HK-2 (cell line): ENCODE measurements around the gene TOM1L2.

Source experiments
- DNase-seq: peaks from one replicate; pipeline ENCODE4 v3.0.0-alpha.2; 2018; ENCODE audit not compliant: unreplicated experiment

The TOM1L2 gene

DNA sequence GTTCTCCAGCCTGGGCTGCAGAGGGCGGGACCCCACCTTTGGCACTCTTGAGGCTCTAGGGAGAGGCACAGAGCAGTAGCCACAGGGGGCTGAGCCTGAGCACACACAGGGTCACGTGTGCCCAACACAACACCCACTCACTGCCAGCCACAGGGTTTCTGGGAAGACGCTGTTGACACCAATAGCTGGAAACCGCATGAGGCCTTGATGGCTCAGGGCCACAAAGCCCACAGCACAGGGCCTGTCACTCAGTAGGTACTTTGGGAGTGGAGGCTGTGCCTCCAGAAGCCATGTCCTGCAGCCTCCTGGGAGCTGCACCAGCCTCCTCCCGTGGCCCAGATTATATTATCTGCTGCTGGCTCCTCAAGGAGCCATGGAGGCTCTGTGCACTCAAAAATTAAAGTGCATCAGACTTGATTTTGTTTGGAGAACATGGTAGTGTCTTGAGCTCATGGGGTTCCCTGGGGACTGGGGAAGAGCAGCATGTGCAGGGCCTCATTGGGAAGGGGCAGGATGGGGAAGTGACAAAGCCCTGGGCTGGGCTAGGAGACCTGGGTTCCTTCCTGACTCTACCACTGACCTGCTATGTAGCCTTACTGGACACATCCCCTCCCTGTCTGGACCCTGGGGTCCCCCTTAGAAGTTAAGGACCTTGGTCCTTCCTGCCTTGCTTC lies 122.9 kb downstream of the TOM1L2 start:
- DNase-seq = no peak

DNA sequence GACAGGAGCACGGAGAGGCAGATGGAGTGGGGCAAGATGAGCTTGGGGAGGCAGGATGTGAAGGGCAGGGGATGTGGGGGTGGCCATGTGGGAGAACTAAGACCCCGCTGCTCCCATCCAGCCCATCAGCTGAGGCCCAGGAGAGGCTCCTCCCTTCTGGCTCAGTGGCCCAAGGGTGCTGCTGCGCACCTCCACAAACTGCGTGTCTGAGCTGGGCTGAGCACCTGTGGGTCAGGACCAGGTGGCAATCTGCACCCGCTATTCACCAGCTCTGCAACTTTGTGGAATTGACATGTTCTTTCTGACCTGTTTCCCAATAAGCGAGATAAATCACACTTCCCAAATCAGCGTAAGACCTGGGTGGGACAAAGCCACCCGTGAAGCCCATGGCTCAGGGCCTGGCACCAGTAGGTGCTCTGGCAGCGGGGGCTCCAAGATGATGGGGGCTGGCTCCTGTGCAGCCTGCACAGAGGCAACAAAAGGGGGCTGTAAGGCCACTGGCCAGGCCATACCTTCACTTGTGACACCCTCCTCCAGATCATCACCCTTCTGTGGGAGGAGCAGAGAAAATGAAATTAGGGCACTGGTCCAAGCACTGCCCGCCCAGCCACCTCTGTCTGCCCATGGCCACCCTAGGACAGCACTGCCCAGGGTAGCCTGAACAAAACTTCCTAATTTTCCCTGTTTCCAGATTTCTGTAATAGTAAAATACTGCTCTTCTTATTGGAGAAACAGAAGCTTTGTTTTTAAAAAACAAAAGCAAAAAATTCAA lies 123.7 kb downstream of the TOM1L2 start:
- DNase-seq = no peak

DNA sequence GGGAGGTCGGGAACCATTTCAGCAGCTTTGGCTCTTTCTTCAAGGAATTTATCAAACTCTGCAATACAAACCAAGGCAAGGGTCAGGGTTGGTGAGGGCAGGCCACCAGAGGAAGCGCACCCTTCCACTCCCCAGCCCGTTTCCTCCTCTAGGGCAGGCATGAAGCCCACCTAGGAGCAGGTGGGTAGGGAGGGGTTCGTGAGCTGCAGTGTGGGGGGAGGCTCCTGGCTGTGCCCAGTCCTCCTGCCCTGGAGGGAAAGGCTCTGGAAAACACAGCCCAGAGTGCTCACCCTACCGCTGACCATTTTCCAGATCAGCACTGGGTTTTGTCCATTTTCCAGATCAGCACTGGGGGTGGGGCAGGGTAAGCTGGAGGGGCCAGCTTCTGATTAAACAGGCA lies 124.5 kb downstream of the TOM1L2 start:
- no peak for DNase-seq

DNA sequence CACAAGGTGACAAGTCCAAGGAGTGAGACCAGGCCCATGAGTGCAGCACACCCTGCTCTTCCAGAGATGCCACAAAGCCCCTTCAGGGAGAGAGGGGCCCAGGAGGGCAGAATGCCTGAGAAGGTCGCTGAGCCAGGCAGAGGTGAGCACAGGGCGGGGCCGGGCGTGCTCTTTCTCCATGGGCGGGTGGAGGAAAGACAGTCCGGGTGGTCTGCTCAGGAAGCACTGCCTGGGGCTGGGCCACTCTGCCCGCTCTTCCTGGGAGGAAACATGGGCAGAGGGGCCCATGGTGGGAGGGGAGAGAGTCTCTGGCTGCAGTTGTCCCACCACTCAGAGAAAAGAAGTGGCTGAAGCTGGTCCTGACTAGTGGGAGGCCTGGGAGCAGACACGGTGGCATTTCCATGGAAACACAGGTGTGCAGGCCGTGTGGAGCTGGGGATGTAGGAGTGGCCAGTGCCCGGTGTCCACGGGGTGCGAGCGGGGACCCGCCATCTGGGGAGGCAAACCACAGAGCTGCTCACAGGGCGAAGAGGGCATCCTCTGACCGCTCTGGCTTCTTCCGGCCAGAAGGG lies 125.0 kb downstream of the TOM1L2 start:
- no peak for DNase-seq

DNA sequence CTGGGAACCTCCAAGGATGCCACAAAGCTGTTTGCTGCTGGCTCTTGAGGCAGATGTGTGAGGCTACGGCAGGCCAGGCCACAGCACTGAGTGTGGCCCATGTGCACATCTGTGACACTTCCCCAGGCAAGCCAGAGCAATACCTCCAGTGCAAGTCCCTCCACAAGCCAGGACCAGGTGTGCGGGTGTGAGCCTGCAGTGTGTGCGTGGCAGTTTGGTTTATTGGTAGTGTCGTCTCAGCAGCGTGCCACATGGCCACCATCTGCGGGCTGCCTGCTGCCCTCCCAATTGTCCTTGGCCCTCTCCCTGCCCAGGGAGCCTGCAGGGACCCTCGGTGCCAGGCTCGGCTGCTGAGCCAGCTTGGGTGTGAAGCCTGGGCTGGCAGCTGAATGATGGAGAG lies 125.6 kb downstream of the TOM1L2 start:
- no peak for DNase-seq

DNA sequence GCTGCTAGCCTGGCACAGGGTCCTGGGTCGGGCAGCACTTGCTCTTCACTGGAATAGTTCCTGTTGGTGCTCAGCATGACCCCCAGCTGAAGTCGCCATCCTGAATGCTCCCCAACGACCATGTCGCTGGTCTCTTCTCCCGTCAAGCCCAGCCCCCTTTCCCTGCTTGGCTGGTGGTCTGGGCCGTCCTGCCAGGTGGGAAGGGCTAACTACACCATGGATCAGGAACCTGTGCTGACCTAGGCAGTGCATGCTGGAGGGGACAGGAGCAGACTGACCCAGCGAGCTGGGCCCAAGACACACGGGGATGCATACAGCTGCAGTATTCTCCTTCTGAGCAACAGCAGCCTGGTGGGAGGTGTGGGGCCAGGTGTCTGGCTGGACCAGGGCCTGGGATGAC lies 126.2 kb downstream of the TOM1L2 start:
- no peak for DNase-seq

DNA sequence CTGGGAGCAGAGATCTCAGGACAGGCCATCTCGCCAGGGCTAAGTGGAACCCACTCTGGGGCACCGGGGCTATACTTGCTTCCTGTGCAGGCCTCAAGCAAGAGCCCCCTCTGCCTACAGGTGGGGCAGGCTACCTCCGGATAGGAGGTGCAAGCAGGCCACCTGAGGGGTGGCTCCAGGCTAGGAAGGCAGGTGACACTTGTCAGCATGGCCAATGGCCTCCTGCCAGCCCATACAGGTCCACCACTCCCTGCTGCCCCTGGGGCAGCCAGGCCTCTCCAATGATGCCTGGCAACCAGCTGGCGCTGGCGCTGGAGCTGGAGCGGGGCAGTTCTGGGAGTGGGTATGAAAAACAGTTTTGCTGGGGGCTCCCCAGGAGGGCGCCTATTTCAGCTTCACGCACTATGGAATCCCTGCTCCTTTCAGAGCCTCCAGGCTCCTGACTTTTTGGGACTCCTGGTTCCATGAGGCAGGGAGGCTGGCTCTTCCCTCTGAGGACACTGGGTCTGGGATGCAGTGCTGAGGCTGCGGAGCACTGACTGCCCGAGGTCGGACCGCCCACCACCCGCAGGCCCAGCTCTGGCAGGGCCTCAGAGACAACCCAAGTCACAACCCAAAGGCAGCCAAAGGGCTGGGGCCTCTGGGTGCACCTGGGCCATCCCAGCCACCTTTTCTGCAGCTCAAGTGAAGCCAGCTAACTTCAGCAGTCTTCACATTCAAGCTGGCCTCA lies 127.0 kb downstream of the TOM1L2 start:
- DNase-seq = no peak

DNA sequence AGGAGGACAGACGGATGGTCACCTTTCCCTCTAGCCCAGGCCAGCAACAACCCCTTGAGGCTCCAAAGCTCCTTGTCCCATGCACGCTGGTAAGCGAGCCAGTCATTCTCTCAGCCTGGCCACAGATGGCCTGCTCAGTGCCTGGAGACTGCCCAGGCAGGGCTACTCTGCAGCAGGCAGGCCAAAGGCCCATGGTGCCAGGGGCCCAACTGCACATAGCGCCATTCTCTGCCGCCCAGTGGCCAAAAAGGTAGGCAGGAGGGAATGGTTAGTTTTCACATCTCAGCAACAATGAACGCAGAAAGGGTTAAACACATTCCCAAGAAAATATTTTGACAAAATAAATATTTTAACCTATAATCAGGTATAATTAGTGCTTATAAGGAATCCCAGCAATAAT lies 127.7 kb downstream of the TOM1L2 start:
- no peak for DNase-seq

DNA sequence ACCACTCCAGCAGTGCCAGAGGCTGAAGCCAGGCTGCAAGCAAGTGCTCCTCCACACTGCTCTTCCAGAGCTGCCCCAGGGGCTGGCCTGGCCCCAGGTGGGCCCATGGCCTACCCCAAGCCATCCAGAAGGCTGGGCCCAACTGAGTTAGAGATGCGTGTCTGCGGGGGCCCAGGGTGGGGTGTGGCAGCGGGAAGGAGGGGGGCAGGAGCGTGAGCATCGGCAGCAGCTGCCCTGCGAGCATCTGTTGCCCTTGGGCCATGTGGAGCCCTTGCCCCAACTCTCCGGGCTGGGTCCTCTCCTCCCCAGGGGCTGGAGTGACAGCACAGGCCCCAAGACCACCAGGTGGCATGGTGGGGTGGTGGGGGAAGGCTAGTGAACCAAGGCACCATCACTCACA lies 128.1 kb downstream of the TOM1L2 start:
- DNase-seq = no peak

DNA sequence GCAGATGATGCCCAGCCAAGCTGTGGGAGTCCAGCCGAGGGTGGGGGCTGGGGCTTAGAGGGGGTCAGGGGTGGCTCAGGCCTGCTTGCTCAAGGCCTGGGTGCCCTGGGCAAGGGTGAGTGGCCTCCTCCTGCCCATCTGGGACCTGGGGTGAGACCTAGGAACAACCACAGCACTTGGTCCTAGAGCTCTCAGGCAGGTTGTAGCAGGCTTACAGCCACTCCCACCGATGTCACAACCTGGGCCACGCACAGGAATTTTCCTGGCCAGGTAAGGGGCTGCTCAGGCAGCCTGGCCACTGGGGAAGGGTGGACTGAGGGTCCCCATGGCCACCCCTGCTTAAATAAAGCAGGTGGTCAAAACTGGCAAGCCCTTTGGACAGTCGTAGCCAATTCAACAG lies 129.1 kb downstream of the TOM1L2 start:
- no peak for DNase-seq

DNA sequence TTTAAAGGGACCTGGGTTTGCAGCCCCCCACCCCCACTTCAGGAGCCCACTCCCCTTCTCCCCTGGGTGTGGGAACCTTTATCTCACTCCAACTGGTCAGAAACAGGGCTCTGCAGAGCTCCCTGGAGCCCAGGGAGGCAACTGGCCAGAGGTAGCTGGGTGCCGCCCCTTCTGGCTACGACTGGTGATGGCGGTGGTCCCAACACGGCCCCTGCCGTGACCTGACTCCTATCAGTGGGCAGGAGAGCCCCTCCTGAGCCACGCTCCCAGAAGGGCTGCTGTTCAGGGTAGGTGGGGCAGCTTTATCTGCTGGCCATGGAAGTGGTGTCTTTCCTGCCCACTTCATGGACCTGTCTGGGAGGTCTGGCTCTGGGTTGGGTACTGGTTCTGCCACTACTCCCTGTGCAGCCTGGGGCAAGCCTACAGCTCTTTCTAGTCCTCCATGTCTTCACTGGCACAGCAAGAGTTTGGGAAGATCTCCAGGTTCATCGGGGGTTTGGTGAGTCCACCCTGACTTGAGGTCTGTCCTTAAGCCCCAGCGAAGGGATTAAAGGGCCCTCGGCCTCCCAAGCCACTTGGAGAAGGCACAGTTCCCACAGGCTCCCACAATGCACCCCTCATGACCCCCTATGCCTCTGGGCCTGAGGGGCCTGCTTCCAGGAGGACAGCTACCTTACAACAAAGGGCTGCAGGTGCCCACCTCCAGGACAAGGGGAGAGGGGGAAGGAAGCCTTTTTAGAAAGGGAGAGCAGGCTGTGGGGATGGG lies 129.9 kb downstream of the TOM1L2 start:
- no peak for DNase-seq

DNA sequence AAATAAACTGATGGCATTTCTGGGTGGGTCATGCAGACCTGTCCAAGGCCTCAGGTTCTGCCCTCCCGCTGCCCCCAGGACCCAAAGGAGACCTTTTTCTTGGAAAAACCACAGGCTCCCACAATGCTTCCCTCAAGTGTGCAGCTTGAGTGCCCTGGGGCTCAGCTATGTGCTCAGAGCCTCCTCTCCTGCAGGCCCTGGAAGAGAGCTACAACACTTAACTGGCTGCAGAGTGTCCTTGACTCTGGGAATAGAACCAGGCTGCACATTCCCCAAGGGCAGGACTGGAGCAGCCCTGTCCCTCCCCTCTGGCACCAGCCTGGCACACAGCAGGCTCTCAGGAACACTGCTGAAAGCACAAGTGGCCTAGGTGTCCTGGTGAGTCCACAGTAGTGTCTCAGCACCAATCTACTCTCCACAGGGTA lies 130.6 kb downstream of the TOM1L2 start:
- no peak for DNase-seq

DNA sequence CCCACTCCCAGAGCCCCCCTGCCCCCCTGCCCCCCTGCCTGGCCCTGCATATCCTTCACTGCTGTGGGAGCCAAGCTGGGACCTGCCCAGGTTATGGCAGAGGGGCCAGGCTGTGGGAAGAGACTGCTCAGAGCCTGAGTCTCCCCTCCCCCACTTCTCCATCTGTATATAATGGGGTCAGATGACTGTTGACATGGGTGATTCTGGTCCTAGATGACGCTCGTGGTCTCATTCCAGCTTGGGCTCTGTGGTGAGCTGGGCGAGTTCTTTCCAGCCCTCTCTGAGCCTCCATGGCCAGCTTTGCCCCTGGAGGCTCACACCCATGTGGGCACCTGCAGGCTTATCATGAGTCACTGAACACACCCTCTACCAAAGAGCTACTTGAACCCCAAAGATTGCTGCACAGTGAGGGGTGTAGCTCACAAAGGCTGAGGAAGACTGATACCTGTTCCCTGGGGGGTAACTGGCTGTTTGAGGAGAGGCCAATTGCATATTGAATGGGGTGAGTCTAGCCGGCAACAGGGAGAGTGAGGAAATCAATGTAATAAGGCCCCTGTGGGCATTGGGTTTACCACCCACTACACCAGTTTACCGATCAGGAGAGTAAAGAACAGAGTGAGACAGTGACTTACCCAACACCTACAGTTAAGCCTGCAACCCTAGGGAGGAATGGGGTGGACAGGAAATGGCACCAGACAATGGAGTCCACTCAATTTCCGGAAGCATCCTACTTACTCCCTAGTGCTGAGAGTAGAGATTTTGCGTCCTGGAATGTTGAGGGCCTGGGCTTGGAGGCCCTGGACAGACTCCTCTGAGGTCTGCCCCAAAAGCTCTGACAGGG lies 131.2 kb downstream of the TOM1L2 start:
- no peak for DNase-seq

DNA sequence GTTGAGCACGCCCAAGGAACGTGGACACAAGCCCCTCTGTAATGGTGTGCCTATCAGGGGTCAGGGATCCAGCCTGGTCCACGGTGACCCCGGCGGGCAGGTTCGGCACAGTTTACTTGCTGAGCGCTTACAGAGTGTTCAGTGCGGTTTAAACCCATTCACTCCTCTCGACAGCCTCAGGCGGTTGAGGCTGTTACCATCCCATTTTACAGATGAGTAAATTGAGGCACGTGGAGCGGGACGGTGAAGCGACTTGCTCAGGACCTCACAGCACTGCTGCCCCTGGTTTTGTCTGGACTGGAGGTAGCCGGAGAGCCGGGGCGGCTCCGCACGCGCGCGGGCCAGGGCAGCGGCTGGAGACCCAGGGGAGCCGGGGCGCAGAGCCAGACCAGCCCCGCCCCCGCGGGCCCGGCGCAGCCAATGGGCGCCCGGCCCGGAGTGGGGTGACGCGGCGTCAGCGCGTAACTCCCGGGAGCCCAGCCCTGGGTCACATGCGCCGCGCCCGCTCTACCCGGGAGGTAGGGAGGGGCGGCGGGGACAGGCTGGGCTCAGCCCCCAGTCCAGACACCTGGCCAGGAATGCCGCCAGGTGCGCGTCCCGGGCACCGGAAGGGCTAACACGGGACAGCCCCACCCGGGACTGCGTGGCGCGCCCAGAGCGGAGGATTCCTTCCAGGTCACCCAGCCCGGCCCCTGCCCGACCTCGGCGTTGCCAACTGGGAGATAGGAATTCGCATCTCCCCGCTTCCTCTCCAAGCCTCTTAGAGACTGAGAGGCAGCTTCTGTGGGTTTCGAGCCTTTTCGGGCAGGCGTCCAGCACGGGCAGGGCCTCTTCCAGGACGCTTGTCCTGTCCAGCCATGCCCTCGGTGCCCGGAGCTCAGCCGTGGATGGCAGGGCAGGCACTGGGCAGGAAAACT lies 132.2 kb downstream of the TOM1L2 start:
- peak; percentile 89 for DNase-seq

DNA sequence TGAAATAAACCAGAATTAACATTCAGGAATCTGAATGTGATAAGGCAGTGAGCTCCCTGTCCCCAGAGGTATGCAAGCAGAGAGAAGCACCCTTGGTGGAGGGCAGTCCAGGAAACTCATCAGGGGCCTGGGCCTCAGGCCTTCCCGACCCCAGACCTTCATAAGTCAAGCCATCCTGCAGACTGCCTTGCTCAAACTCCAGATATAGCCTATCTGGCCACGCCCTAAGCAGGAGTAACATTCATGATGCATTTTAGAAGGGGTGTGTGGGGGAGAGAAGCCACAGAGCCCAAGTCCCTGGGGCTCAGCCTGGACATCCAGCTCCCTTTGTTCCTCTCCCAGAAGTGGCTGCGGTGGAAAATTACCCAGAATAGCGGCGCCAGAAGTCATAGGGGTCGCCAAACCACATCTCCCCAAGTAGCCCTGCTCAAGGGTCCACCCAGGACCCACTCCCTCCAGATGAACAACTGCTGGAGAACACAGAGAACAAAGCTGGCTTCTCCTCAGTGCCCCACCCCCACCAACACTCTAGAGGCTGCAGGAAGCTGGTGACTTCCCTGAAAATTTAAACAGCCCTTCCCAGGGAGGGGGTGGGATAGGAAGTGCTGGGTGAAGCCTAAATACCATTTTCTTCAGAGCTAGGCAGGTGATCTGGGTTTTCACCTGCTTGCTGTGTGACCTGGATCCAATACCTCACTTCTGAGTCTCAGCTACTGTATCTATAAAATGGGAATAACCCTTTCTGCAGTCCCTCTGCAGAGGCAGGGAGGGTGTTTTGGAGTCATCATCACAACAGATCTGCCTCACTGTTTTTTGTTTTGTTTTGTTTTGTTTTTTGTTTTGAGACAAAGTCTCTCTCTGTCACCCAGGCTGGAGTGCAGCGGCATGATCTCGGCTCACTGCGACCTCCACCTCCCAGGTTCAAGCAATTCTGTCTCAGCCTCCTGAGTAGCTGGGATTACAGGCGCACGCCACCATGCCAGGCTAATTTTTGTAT lies 133.9 kb downstream of the TOM1L2 start:
- DNase-seq = peak; percentile 54

DNA sequence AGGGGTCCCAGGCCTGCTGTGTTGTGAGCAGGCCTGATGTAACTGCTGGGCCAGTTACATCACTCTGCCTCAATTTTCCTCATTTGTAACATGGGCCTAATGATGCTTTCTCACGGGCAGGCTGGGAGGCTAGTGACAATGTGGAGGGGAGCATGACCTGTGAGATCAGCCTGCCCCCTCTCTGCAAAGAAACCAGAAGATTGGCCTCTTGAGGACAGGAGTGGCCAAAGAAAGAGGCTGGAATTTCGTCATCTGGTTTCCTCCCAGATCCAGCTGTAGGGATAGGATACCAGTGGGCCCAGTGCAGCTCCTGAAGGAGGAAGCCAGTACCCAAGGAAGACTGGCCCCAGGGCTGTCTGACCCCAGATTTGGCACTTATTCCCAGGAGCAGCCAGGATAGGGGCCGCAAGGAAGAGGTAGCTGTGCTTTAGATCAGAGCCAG lies 134.8 kb downstream of the TOM1L2 start:
- DNase-seq = peak; percentile 58

DNA sequence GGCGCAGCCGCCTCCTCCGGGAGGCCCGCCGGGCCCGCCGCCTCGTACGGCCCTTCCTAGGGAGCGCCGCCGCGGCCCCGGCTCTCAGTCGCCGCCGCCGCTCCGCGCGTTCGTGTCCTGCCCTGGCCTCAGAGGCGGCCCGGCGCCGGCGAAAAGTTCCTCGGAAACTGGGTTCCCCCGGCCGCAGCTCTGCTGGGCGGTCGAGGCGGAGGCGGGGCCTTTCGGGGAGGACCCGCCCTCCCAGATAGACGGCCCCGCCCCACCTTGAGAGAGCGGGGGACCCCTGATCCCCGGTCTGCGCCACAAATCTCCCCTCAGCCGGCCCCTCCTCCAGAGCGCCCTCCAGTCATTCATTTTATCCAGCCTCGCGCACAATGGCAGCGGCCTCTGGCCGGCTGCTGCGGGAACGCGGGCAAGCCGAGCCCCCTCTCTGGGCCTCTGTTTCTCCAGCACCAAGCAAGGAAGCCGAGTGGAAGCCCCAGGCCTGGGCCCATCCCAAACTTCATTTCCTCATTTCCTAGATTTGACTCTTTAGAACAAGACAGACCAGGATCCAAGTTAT lies 135.3 kb downstream of the TOM1L2 start, which contains the start of gene SREBF1:
TSS of gene SREBF1 (minus strand) at position 169 of the 562 bp plus-strand sequence. CDS start 169 bp downstream, outside the sequence.
- DNase-seq = peak; percentile 60
